Endothelial cell of umbilical vein (primary cell): ENCODE data around the gene NUMA1. TPM values are rescaled to one million over a fixed set of nuclear protein-coding genes. Genes with fewer than 3 reads are reported as not detected.

Experiments
- BruUV-seq: library from RNA; stranded (reverse); fragments of 400-500 nt; replicated peaks from 2 replicates; lab custom pipeline; 2021; lab: Mats Ljungman, UMichigan
- CTCF ChIA-PET: fragments of 300-600, 350-600 bp; sonication (Branson Sonifier 250); formaldehyde crosslinking; loops from one replicate; lab custom pipeline; 2021; ENCODE audit warnings: antibody characterized with exemption, inconsistent platforms; lab: Charles Lee
- POLR2A ChIA-PET: fragments of 300-600, 350-600 bp; sonication (Branson Sonifier 250); formaldehyde crosslinking; loops from one replicate; lab custom pipeline; 2021; ENCODE audit warnings: antibody characterized with exemption, inconsistent platforms; lab: Charles Lee
- DNase-seq: peaks from one replicate; pipeline ENCODE4 v3.0.0-alpha.2; 2011; ENCODE audit warnings: low read depth, low spot score
- FAIRE-seq: peaks from 2 replicates; lab custom pipeline; 2011; peaks lifted over from hg19 to GRCh38; lab: Jason Lieb, UNC
- H2AFZ ChIP-seq: 2 replicates; pipeline ENCODE4 v1.6.0; 2012; ENCODE audit warnings: low read depth, low read length, control low read depth, inconsistent platforms
- H3K27ac ChIP-seq: 2 replicates; pipeline ENCODE4 v1.5.1; 2011; ENCODE audit warnings: low read depth, mild to moderate bottlenecking, control low read depth, low read length, moderate library complexity; ENCODE audit not compliant: insufficient read depth
- H3K27me3 ChIP-seq, 2 experiments: 2 replicates each; pipeline versions ENCODE4 v1.6.0 to v1.6.1; 2011; ENCODE audit warnings: low read length in 2 of 2, mixed read lengths in 1 of 2; ENCODE audit not compliant: control insufficient read depth in 2 of 2, insufficient read depth in 2 of 2
- H3K36me3 ChIP-seq, 2 experiments: 2 replicates in 1 of 2; 3 replicates in 1 of 2; pipeline ENCODE4 v1.5.1; 2011; ENCODE audit warnings: low read length in 2 of 2, mild to moderate bottlenecking in 1 of 2, moderate library complexity in 1 of 2; ENCODE audit not compliant: control insufficient read depth in 2 of 2, insufficient read depth in 2 of 2; ENCODE audit errors: extremely low read depth in 1 of 2
- H3K4me1 ChIP-seq: 3 replicates; pipeline ENCODE4 v1.5.1; 2011; ENCODE audit warnings: mild to moderate bottlenecking, low read length; ENCODE audit not compliant: control insufficient read depth, insufficient read depth; ENCODE audit errors: extremely low read depth
- H3K4me2 ChIP-seq: 2 replicates; pipeline ENCODE4 v1.6.1; 2011; ENCODE audit warnings: low read length, control low read depth, mixed read lengths; ENCODE audit not compliant: insufficient read depth
- H3K4me3 ChIP-seq, 3 experiments: fragments of 200-600 bp in 1 of 3; sonication (generic), shearing (Covaris generic) in 1 of 3; replicated peaks in 1 of 3; 2 replicates each; pipeline ENCODE4 v1.5.1; 2011 to 2016; ENCODE audit warnings: control low read depth in 3 of 3, low read length in 3 of 3, mild to moderate bottlenecking in 2 of 3, inconsistent platforms in 1 of 3, low read depth in 1 of 3, moderate library complexity in 1 of 3; ENCODE audit not compliant: insufficient read depth in 1 of 3
- H3K79me2 ChIP-seq: 2 replicates; pipeline ENCODE4 v1.6.0; 2012; ENCODE audit warnings: low read length, inconsistent platforms; ENCODE audit not compliant: control insufficient read depth, insufficient read depth
- H3K9ac ChIP-seq: replicated peaks from 2 replicates; pipeline ENCODE3; 2011; ENCODE audit warnings: low read length, control low read depth; ENCODE audit not compliant: insufficient read depth; ENCODE audit errors: extremely low read depth
- H3K9me1 ChIP-seq: replicated peaks from 3 replicates; pipeline ENCODE4 v1.6.0; 2011; ENCODE audit warnings: mild to moderate bottlenecking, low read length; ENCODE audit not compliant: control insufficient read depth, insufficient read depth; ENCODE audit errors: extremely low read depth
- H3K9me3 ChIP-seq: replicated peaks from 2 replicates; pipeline ENCODE4 v1.5.1; 2012; ENCODE audit warnings: low read length, inconsistent platforms; ENCODE audit not compliant: control insufficient read depth, insufficient read depth
- H4K20me1 ChIP-seq: replicated peaks from 2 replicates; pipeline ENCODE3; 2011; ENCODE audit warnings: mild to moderate bottlenecking, low read length; ENCODE audit not compliant: control insufficient read depth, insufficient read depth; ENCODE audit errors: extremely low read depth
- EZH2 ChIP-seq: IDR thresholded peaks from 2 replicates; pipeline ENCODE4 v1.6.1; 2012; ENCODE audit warnings: borderline replicate concordance, low read depth, mild to moderate bottlenecking, moderate library complexity, low read length, inconsistent platforms; ENCODE audit not compliant: severe bottlenecking
- FOS ChIP-seq: IDR thresholded peaks from 2 replicates; pipeline ENCODE4 v1.6.1; 2011; ENCODE audit warnings: mild to moderate bottlenecking, low read length, moderate library complexity, borderline replicate concordance; ENCODE audit not compliant: insufficient read depth
- GATA2 ChIP-seq: IDR thresholded peaks from 2 replicates; pipeline ENCODE4 v1.7.0; 2011; ENCODE audit warnings: low read depth, mild to moderate bottlenecking, moderate library complexity, mixed read lengths, low read length; ENCODE audit not compliant: insufficient read length, insufficient read depth
- JUN ChIP-seq: IDR thresholded peaks from 2 replicates; pipeline ENCODE4 v1.6.1; 2011; ENCODE audit warnings: borderline replicate concordance, low read depth; ENCODE audit not compliant: insufficient read length, insufficient read depth
- MYC ChIP-seq: IDR thresholded peaks from one replicate; pipeline ENCODE4 v1.6.1; 2011; ENCODE audit warnings: mild to moderate bottlenecking, low read depth, low read length
- POLR2A ChIP-seq: IDR thresholded peaks from 2 replicates; pipeline ENCODE4 v1.6.1; 2012; ENCODE audit warnings: low read depth, mild to moderate bottlenecking, control low read depth, low read length
- POLR2AphosphoS5 ChIP-seq: IDR thresholded peaks from 2 replicates; pipeline ENCODE4 v1.6.1; 2012; ENCODE audit warnings: low read depth, mild to moderate bottlenecking, control low read depth, low read length, moderate library complexity; ENCODE audit not compliant: insufficient read depth
- dilution Hi-C: fragments of 300-500 bp; cut with MboI; formaldehyde crosslinking; loops from one replicate; pipeline ENCODE4 v1.15.0; 2019; ENCODE audit warnings: low sequenced_read_pairs; ENCODE audit not compliant: extremely low pct_ligation_motif_present
- intact Hi-C: fragments of 100-400 bp; cut with micrococcal nuclease; formaldehyde crosslinking; loops from one replicate; pipeline ENCODE4 v1.10.0; 2022
- polyA plus RNA-seq, 4 experiments: library from polyadenylated mRNA; depleted of rRNA in 3 of 4; stranded (reverse) in 3 of 4; unstranded in 1 of 4; fragments of >200 nt; gene quantifications; 2 replicates each; pipeline versions ENCODE4 v1.2.1 to v1.2.3, GENCODE V29; 2011 to 2012; ENCODE audit warnings: missing spikeins in 1 of 4
- total RNA-seq: library from RNA; stranded (reverse); gene quantifications from 2 replicates; pipeline ENCODE4 v1.2.3, GENCODE V29; 2021
- TF ChIP-seq, protein P1 (sequence below), 2 donors: IDR thresholded peaks; 1 replicate in 1 of 2; 2 replicates in 1 of 2; pipeline ENCODE4 v1.5.1; 2011; ENCODE audit warnings: low read length in 2 of 2, mild to moderate bottlenecking in 2 of 2, moderate library complexity in 2 of 2, control low read depth in 1 of 2, inconsistent platforms in 1 of 2, low read depth in 1 of 2; ENCODE audit not compliant: insufficient read depth in 1 of 2; ENCODE audit errors: extremely low read depth in 1 of 2
- TF ChIP-seq, protein P2 (sequence below): IDR thresholded peaks from 2 replicates; pipeline ENCODE4 v1.6.1; 2011; ENCODE audit not compliant: insufficient read depth, insufficient read length

NUMA1 gene
- total and polyA plus RNA-seq, 2 donors (not counting 3 experiments of a cell fraction or from before 2014, with no cell fraction given), result 120 to 164 TPM

DNA sequence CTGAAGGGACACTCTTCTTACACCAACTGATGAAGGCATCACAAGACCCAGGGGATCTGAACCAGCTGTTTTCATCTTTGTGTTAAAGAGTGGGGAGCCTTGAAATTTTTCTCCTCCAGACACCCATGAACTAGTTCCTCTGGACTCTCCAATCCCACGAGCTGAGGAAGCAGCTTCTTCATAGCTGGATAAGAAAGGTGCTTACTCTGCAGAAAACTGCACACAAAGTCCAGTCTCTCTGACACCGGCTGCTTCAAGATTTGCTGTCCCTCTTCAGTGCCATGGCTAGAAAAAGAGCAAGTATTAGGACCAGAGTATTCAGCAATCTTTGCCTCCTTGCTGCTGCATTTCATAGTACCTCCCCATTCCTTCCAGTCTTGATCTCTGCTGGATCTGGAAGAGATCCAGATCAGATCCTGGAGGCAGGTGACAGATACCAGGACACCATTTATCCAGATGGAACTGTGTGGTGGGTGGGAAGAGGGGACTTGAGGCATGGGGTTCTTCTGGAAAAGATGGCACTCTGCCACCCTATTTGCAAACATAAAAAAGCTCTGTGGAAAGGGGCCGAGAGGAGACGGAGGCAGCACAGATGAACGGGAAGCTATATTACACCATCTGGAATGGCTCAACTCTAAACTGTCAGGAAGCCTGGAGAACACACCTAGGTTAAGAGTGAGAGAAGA is 56.1 kb downstream of the NUMA1 start:
- ChIA-PET POLR2A (interaction anchor here (1.2 to 1.3 kb wide), 3 partner anchors 9 to 88 kb away, joined by 3 read pairs; partner anchors contain the start of gene ANAPC15), CTCF (interaction anchor here (1.1 to 7.9 kb wide), 35 partner anchors 9 to 406 kb away, joined by 3 to 402 read pairs (median 13); partner anchors contain the start of genes ANAPC15, LRRC51, NUMA1 and RNF121)
- H4K20me1 ChIP-seq, result peaks cover 4% of the 10 kb centered on the region
- peaks cover 58 to 59% of the 10 kb centered on the region in 2 experiments for H3K36me3 ChIP-seq
- H3K9me1 ChIP-seq, result no peaks in the 10 kb centered on the region
- no peak overlapping the region for H2AFZ ChIP-seq
- no peaks in the 10 kb centered on the region for H3K27me3 ChIP-seq
- H3K4me3 ChIP-seq, result no peak overlapping the region
- DNase-seq, result no peak
- H3K9ac ChIP-seq, result no peak overlapping the region
- TF ChIP-seq FOS (no peak), POLR2A (no peak), POLR2AphosphoS5 (no peak), JUN (no peak), GATA2 (no peak), MYC (no peak), EZH2 (no peak)
- TF ChIP-seq, protein P1, sequence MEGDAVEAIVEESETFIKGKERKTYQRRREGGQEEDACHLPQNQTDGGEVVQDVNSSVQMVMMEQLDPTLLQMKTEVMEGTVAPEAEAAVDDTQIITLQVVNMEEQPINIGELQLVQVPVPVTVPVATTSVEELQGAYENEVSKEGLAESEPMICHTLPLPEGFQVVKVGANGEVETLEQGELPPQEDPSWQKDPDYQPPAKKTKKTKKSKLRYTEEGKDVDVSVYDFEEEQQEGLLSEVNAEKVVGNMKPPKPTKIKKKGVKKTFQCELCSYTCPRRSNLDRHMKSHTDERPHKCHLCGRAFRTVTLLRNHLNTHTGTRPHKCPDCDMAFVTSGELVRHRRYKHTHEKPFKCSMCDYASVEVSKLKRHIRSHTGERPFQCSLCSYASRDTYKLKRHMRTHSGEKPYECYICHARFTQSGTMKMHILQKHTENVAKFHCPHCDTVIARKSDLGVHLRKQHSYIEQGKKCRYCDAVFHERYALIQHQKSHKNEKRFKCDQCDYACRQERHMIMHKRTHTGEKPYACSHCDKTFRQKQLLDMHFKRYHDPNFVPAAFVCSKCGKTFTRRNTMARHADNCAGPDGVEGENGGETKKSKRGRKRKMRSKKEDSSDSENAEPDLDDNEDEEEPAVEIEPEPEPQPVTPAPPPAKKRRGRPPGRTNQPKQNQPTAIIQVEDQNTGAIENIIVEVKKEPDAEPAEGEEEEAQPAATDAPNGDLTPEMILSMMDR (IDR thresholded peaks at IDR 0.05; ENCODE audit: extremely low read depth in 1 of 2, insufficient read depth in 1 of 2, low read depth in 1 of 2, low read length in 2 of 2), result no peak
- TF ChIP-seq, protein P2, sequence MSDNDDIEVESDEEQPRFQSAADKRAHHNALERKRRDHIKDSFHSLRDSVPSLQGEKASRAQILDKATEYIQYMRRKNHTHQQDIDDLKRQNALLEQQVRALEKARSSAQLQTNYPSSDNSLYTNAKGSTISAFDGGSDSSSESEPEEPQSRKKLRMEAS, result no peak
- no peak for FAIRE-seq
- dilution Hi-C loops (loop anchor here (10.0 kb wide), 1 partner anchor 61 kb away; the partner anchor contains the start of genes LRRC51 and NUMA1), intact Hi-C loops (no loop called here)
- H3K4me2 ChIP-seq, result no peak overlapping the region
- BruUV-seq, result no TSS peak
- H3K9me3 ChIP-seq, result no peaks in the 10 kb centered on the region
- no peak overlapping the region for H3K27ac ChIP-seq
- H3K4me1 ChIP-seq, result peaks cover 6% of the 10 kb centered on the region
- H3K79me2 ChIP-seq, result peaks cover 37% of the 10 kb centered on the region
